Measurements from ENCODE around the gene THEMIS.

The THEMIS gene

GRCh38 chr6:127859956-127860355 is 40.9 kb downstream of the THEMIS start:
- Histone ChIP-seq H3K4me3 (ENCODE audit: low read length) (no peak overlapping the region), H3K79me2 (ENCODE audit: control insufficient read depth, low read length) (no peaks in the 10 kb centered on the region), H3K9me3 (ENCODE audit: control insufficient read depth, insufficient read depth, low read length) (no peaks in the 10 kb centered on the region), H3K27ac (ENCODE audit: low read depth, low read length) (no peak overlapping the region), H4K20me1 (ENCODE audit: control insufficient read depth, insufficient read depth, low read depth, low read length) (no peaks in the 10 kb centered on the region), H3F3A (ENCODE audit: control insufficient read depth, insufficient read depth) (no peaks in the 10 kb centered on the region), H3K9me2 (replicated peaks; ENCODE audit: control insufficient read depth, low read length) (no peaks in the 10 kb centered on the region), H3K4me1 (ENCODE audit: control insufficient read depth, low read length) (no peaks in the 10 kb centered on the region), H3K27me3 (ENCODE audit: control insufficient read depth, low read length) (no peaks in the 10 kb centered on the region), H3K36me3 (ENCODE audit: control insufficient read depth, low read length) (no peaks in the 10 kb centered on the region), H3K4me2 (ENCODE audit: low read length) (no peak overlapping the region)
- TF ChIP-seq CTCF (IDR thresholded peaks at IDR 0.05; ENCODE audit: low read depth, low read length, poor library complexity, severe bottlenecking) (no peak), EZH2phosphoT487 (IDR thresholded peaks at IDR 0.05; ENCODE audit: borderline replicate concordance, low read length) (no peak)

GRCh38 chr6:127858727-127859391 is 42.0 kb downstream of the THEMIS start:
- Histone ChIP-seq H3K79me2 (ENCODE audit: control insufficient read depth, low read length) (no peaks in the 10 kb centered on the region), H3K4me1 (ENCODE audit: control insufficient read depth, low read length) (no peaks in the 10 kb centered on the region), H3K4me3 (ENCODE audit: low read length) (no peak overlapping the region), H3K27me3 (ENCODE audit: control insufficient read depth, low read length) (no peaks in the 10 kb centered on the region), H3K9me2 (replicated peaks; ENCODE audit: control insufficient read depth, low read length) (no peaks in the 10 kb centered on the region), H3K27ac (ENCODE audit: low read depth, low read length) (no peak overlapping the region), H3F3A (ENCODE audit: control insufficient read depth, insufficient read depth) (no peaks in the 10 kb centered on the region), H3K4me2 (ENCODE audit: low read length) (no peak overlapping the region), H4K20me1 (ENCODE audit: control insufficient read depth, insufficient read depth, low read depth, low read length) (no peaks in the 10 kb centered on the region), H3K9me3 (ENCODE audit: control insufficient read depth, insufficient read depth, low read length) (no peaks in the 10 kb centered on the region), H3K36me3 (ENCODE audit: control insufficient read depth, low read length) (no peaks in the 10 kb centered on the region)
- no peak for TF ChIP-seq EZH2phosphoT487 (IDR thresholded peaks at IDR 0.05; ENCODE audit: borderline replicate concordance, low read length)
- no peak for TF ChIP-seq CTCF (IDR thresholded peaks at IDR 0.05; ENCODE audit: low read depth, low read length, poor library complexity, severe bottlenecking)

- H3K4me1 ChIP-seq (ENCODE audit: control insufficient read depth, low read length): no peaks in the 10 kb centered on the region
- H3F3A ChIP-seq (ENCODE audit: control insufficient read depth, insufficient read depth): no peaks in the 10 kb centered on the region
- H3K4me3 ChIP-seq (ENCODE audit: low read length): no peak overlapping the region
- no peaks in the 10 kb centered on the region for H4K20me1 ChIP-seq (ENCODE audit: control insufficient read depth, insufficient read depth, low read depth, low read length)
- no peak overlapping the region for H3K27ac ChIP-seq (ENCODE audit: low read depth, low read length)
- TF ChIP-seq CTCF (IDR thresholded peaks at IDR 0.05; ENCODE audit: low read depth, low read length, poor library complexity, severe bottlenecking) (no peak), EZH2phosphoT487 (IDR thresholded peaks at IDR 0.05; ENCODE audit: borderline replicate concordance, low read length) (no peak)
- no peaks in the 10 kb centered on the region for H3K9me3 ChIP-seq (ENCODE audit: control insufficient read depth, insufficient read depth, low read length)
- no peaks in the 10 kb centered on the region for H3K9me2 ChIP-seq (replicated peaks; ENCODE audit: control insufficient read depth, low read length)
- no peaks in the 10 kb centered on the region for H3K36me3 ChIP-seq (ENCODE audit: control insufficient read depth, low read length)
- no peak overlapping the region for H3K4me2 ChIP-seq (ENCODE audit: low read length)
- no peaks in the 10 kb centered on the region for H3K79me2 ChIP-seq (ENCODE audit: control insufficient read depth, low read length)
- H3K27me3 ChIP-seq (ENCODE audit: control insufficient read depth, low read length): no peaks in the 10 kb centered on the region
Observed at GRCh38 chr6:127857051-127857637, 43.7 kb downstream of the THEMIS start.
